ENCODE measurements around the gene PLA2G2F.

PLA2G2F gene

DNA sequence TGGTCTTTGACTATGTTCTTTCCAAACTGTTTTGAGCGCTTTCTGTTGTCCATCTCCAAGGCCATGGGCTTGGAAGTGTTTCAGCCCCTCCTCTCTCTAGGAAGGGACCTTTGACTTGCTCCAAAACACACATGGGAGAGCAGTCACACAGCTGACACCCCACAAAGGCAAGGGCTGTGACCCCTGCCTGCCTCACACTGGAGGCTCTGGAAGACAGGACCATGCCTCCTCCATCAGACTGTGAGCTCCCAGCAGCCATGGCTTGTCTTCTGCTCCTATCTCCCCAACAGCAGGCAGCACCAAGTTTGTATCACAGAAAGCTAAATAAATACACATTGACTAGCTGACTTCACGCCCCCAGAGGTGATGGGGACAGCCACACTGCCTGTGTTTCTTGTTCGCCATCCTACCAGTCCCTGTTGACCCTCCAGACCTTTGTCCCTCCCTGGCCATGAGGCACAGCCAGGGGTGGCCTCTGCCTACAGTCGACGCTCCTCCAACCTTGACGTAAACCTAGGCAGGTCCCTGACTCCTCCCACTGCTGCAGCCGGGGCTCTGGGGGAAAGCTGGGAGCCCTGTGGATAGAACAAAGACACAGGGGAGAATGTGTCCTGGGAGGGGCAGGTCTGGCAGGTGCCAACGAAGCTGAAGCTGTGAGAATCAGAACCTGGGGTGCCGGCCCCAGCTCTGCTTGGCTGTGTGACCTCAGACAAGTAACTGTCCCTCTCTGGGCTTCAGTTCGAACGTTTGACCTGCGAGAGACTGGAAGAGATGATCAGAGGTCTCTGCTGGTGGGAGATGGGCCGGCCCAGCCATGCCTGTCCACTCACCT, 4.8 kb downstream of the PLA2G2F start:
- DNase-seq, result no peak

DNA sequence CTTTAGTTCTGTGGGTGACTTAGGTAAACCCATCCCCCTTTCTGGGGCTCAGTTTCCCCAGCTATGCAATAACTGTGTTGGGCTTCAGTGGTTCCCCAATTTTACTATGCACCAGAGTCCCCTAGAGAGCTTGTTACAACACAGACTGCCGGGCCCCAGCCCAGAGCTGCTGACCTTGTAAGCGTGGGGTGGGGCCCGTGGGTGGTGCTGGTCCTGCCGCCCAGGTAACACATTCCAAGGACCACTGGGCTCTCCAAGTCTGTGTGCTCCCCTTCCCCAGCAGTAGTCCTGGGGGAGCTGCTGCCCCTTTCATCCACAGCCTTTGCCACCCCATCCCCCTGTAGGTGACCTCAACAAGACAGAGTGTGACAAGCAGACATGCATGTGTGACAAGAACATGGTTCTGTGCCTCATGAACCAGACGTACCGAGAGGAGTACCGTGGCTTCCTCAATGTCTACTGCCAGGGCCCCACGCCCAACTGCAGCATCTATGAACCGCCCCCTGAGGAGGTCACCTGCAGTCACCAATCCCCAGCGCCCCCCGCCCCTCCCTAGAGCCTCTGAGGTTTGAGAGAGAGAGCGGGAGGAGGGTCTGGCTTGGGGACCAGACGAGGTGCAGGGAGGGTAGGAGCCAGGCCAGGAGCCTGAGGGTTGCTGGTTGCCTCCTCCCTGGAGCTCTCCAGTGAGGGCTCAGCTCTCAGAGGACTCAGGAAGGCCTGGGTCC, 8.9 kb downstream of the PLA2G2F start:
- no peak for DNase-seq

DNA sequence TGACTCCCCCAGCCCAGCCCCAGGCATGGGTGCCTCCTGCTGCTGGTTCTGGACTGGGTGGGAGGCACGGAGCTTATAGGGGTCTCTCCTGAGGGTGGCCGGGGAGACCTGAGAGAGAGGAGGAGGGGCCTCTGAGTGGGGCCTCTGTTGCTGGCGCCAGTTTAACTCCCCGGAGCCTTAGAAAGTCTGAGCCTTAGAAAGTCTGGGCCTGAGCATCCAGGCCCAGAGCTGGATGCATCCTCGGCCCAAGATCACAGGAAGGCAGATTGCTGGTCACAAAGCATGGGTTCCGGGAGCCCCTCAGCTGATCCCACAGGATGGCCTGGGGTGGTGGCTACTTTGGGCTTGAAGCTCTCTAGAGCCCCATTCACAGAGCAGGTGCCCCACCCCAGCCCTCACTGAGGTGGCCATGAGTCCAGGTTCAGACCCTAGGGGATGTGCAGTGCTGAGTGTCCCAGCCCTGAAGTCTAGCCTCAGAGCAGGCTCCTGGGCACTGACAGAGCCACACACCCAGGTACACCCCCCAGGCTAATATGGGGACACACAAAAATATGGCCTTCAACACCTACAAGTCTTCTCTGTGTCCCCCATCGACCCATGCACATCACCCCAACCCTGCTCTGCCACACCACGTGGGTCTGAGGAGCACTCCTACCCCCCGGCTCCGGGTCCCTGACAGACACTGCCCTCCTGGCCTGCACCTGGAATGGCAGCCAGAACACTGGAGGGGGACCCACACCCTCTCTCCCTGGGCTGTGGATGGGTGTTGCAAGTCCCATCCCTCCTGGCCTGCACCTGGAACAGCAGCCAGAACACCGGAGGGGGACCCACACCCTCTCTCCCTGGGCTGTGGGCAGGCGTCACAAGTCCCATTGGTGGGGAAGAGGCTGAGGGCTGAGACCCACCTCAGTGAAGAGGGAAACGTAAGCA, 9.7 kb downstream of the PLA2G2F start:
- DNase-seq, result no peak

DNA sequence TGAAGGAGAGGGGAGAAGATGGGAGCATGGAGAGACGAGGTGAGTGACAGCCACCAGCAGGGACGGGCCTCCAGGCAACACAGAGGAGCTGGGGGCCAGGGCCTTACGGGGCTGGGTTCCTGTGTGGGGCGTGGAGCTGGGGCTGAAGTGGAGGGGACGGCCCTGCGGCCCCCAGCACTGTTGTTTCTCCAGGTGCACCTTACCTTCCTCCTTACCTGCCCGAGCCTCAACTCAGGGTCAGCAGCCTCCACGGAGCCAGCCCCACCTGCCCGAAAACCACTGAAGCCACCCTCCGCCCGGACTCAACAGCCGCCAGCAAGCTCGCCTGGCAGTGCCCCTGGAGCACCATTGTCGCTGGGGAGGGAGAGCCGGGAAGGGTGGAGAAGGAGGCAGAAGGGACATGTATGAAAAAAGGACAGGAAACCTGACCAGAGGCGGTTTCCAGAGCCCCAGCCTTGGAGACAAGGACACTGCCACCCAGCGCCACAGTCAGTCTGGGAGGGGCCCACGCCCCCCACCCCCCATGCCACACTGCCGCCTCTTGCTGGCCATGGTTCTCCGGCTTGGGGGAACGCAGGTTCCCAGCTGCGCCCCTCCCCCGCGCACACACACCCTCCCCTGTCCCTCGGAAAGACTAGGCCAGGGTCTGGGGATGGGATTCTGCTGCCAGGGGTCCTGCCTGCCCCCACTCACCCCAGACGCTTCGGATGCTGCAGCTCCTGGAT, 10.6 kb downstream of the PLA2G2F start:
- no peak for DNase-seq

DNA sequence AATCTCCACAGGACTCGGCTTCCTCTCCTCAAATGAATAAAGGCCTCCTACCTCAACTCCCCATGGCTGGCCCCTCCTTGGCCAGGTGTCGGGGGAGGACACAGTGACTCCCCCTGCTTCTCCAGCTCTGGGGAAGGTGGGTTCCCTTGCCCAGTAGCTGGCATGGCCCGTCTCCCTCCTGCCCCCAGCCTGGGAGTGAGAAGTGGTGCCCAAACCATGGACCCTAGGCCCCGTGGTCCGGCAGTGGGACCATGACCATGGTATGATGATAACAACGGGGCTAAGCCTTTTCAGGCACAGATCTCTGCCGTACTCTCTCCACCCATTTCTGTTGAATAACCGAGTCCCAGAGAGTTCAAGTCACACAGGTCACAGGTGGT, 11.2 kb downstream of the PLA2G2F start:
- no peak for DNase-seq

DNA sequence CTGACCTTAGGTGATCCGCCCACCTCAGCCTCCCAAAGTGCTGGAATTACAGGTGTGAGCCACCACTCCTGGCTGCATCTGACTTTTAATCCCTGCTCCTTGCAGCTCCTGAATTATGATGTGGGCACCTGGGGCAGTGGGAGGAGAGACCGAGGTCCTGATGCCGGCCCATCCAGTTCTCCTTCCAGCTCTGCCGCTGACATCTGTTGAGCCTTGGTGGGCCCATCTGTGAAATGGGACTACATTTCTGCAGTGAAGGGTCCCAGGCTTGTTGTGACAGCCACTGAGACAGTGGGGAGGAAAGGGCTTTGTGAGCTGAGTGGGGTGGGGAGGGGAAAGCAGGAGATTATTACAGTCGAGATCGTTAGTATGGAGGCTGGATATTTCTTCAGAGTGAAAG, 11.8 kb downstream of the PLA2G2F start:
- no peak for DNase-seq

DNA sequence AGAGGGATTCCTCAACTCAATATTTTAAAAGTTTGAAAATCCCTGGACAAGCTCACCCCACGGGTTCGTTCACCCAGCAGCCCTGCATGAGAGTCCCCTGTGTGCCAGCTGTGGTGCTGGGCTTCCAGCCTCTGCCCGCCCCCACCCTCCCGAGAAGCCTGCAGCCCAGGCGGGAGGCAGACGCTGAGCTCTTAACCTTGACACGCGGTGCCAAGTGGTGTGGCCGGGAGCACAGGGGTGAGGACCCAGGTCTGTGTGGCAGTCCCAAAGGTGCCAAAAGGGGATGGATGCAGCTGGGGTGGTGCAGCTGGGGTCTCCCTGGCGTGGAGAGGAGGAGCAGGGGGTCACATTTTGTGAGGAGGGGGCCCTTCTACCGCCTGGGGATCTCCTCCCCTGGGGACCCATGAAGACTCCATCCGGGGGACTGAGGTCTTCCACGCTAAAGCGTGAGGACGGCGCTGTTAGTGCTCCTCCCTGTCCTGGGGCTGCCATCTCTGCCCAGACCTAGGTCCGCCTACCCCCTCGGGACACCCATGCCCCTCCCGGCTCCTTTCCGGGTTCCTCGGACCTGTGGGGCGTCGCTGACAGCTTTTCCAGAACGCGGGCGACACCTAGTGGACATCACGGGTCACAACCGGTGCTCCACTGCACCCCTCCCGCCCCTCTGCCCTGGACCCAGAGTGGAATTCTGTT, 12.9 kb downstream of the PLA2G2F start:
- DNase-seq, result peak; percentile 41 to 60

DNA sequence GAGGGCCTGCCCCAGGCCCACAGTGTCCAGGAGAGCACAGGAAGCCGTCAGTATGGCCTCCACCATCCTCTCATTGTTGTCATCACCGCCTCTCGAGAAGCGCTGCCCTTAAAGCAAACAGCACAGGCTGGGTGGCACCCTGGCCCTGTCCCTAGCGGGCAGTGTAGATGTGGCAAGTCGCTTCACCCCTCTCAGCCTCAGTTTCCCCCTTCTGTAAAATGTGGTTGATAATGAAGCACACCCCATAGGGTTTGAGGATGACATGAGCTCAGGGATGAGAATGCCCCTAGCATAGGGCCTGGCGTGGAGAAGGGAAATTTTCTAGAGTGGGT, 13.4 kb downstream of the PLA2G2F start:
- DNase-seq, result no peak

DNA sequence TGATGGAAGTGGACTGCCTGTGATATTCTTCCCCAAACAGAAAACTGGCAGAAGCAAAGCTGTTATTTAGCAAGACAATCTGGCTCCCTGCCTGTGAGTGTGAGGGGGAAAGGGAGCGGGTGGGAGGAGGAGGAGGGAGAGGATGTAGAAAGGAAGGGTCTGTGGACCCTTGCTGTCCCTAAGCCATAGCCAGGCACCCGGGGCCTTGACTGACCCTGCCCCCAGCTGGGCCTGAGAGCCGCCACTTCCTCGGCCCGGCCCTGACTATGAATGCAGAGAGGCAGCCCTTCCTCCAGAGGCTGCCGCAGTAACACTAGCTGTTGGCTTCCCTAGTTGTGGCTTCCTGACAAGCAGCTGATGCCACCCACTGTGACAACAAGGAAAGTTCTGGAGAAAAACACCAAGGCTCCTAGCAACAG, 13.9 kb downstream of the PLA2G2F start:
- no peak for DNase-seq

DNA sequence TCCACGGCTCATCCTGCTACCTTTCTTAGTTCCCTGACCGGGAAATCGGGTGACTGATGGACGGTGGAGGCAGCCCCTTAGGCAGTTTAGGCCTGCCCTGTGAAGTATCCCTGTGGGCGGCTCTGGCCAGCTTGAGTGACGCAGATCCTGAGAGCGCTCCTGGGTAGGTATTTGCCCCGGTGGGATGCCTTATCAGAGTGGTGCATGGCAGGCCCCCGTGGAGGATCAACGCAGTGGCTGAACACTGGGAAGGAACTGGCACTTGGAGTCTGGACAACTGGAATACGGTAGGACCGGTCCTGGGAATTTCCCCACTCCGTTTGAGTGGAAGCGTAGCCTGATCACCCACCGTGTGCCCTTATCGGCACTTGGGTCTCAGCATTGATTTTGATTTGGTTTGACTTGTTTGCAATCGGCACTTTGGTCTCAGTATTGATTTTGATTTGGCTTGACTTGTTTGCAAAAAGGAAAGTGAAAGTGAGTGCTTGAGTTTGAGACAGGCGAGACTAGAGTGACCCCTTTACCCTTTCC, 15.2 kb downstream of the PLA2G2F start:
- no peak for DNase-seq

DNA sequence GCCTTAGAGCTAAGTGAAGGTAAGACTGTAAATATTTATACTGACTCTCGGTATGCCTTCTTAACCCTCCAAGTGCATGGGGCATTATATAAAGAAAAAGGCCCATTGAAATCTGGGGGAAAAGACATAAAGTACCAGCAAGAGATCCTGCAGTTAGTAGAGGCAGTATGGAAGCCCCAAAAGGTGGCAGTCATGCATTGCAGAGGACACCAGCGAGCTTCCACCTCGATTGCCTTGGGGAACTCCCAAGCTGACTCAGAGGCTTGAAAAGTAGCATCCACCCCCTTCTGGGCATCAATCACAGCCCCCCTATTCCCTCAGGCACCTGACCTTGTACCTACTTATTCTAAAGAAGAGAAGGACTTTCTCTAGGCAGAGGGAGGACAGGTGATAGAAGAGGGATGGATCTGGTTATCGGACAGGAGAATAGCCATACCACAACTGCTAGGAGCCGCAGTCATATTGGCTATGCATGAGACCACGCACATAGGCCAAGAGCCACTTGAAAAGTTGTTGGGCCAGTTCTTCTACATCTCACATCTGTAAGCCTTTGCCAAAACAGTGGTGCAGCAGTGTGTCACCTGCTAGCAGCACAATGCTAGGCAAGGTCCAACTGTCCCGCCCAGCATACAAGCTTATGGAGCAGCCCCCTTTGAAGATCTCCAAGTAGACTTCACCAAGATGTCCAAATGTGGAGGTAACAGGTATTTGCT, 19.4 kb downstream of the PLA2G2F start:
- no peak for DNase-seq

DNA sequence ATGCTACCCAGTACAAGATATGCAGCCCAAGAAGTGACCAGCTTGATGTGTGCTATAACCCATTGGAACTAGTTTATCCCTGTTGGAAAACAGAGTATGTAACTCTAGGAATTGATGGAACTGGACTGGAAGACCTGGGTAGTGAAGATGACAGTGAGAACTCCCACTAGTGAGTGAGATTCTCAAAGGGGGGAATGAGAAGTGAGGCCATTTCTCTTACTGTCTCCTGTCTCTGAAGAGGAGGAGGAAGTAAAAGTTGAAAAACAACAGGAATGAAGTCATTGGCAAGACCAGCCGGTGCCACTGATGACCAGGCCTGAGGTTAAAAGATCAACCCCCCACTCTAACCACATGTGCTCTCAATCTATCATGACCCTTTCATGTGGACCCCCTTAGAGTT, 20.9 kb downstream of the PLA2G2F start:
- no peak for DNase-seq

DNA sequence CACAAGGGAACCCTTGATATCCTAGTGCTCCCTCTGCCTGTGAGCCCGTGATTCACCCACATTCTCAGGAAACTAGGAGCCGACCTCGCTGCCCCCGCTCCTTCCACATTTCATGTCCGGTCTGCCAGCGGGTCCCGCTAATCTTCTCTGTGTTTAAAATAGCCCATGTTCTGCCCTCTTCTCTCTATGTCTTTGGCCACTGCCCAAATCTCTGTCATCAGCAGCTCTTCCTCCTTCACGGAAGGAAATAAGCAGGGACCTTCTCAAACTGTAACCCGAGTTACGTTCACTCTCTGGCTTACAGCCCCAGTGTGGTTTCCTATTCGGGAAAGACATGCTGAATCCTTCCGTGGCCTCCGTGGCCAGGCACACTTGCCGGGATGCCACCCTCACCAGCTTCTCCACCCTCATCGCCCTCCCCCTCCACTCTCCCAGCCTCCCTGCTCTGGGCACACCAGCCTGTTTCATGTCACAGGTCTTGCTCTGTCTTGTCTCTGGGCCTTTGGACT, 25.6 kb downstream of the PLA2G2F start:
- no peak for DNase-seq

DNA sequence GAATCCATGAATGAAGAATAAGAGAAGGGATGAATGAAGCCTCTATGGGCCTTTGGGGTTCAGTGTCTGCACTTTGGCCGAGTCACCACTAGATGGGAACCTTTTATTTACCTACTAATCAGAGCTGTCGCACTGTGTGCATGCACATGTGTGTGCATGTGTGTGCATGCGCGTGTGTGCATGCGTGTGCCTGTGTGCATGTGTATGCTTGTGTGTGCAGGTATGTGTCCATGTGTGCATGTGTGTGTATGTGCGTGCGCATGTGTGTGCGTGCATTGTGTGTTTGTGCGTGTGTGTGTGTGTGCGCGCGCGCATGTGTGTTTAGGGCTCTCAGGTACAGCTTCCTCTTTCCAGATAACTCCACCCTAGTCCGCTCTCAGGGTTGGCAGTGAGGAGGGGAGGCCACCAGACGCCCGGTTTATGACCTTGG, 26.4 kb downstream of the PLA2G2F start:
- DNase-seq, result peak in 1 of 2 experiments; percentile 11

DNA sequence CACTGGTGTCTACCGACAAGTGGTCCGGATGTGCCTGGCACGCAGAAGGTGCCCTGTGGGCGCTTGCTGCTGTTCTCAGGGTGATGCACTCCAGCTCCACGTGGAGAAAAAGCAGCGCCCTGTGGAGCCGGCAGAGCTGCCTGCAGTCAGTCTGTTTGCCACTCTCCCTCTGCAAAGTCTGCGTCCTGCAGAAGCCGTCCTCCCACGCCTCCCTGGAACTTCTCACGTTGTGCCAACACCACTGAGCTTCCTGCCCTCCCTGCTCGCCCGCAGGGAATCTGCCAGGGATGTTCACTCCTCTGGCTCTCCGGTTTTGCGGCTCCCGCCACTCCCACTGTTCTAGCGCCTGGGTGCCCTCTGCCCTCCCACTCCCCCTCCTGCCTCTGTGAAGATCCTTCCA, 26.9 kb downstream of the PLA2G2F start:
- DNase-seq, result no peak

DNA sequence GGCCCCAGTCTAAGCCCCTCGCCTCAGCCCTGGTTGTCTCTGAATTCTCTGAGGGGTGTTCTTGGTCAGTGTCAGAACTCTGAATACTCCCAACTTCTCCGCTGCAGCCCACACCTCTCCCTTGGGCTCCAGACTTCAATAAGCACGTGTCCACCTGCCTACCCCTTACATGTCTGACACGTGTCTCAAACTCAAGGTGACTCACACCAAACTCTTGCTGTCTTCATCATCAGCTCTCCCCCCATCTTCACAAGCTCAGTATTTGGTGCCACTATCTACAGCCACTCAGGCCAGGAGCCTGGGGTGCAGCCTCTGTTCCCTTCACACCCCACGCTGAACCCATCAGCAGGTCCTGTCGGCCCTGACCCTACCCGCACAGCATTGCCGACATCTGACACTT, 28.0 kb downstream of the PLA2G2F start:
- DNase-seq, result no peak

DNA sequence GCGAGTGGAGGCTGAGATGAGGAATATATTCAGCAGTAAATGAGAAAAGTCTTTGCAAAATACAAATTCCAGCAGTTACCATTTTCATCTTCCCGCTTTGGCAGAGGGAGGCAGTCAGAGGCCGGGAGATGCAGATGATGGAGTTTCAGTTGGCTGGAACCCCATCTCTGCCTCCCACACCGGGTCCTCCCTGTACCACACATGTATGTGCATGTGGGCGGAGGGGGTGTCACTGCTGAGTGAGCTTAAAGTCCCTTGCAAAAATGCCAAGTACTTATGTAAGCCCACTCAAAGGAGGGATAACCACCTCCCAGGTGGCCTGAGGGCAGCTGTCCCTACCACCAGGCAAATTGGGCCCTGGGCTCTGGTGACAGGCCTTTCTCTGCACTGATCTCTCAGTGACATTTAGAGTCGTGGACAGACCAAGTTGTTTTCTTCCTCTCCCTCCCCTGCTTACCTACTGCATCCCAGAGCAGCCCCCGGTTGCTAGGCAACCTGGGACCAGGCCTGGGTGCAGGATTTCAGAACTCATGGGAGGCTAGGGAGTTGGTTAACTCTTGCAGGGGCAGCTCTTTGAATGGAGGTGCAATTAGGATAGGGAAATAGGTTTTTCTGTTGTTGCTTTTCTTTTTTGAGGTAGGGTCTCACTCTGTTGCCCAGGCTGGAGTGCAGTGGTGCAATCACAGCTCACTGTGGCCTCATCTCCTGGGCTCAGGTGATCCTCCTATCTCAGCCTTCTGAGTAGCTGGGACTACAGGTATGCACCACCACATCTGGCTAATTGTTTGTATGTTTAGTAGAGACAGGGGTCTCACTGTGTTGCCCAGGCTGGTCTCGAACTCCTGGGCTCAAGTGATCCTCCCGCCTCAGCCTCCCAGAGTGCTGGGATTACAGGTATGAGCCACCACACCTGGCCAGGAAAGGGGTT, 29.7 kb downstream of the PLA2G2F start:
- DNase-seq, result no peak

DNA sequence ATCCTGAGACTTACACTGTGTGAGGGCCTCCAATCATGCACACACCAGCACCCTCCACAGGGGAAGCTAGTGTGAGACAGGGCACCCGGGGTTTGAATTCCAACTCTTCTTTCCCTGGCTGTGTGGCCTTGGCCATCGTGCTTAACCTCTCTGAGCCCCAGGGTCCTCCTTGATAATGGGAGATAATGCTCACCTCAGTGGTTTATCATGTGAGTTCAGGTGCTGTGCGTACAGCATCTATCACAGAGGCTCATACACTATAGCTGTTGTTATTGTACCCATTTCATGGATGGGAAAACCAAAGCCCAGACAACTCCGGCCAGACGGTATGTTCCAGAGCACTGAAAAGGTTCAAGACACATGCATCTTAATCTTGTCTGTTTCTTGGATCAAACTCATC, 30.8 kb downstream of the PLA2G2F start:
- no peak for DNase-seq

DNA sequence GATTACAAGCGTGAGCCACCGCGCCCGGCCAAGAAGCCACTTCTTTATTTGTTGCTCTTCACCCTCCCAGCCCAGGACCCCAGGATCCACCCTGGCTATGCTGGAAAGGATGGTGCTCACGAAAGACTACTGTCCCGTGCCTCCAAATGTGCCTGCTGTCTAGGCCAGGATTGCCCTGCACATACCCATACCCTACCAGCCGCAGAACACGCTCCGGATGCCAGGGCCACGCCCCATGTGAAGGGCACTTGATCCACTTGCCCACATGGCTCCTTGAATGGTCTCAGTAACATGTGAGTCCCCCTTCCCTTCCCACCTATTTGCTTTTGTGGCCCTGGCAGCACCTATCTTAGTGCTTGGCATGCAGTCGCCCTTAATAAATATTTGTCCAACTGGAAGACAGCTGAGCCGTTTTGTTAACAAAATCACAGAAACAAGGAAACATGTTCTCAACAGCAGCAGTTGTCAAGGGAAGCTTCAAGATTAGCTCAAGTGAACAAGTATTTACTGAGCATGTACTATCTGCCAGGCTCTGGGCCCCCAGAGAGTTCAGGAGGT, 33.0 kb downstream of the PLA2G2F start:
- DNase-seq, result no peak

Data from SHP77 (cell line).